Hippocampal formation (tissue), 2 donors: Measurements from ENCODE around the gene IDI1.
"Not testable (repeated sequence)": the region's sequence is repeated elsewhere in the genome, so short reads cannot be mapped to it uniquely, and the experiment has no call there.

Experiments
- DNase-seq, 2 donors: peaks; one replicate each; lab custom pipeline; 2025; lab: John Stamatoyannopoulos, UW

IDI1 gene

GRCh38 chr10:1048732-1049424 is at the start of gene IDI1:
Gene IDI1, minus strand, starts transcription at chr10:1049119. Its CDS starts 116 bp downstream, at chr10:1049003.
- DNase-seq = peak; percentile 95 to 96

GRCh38 chr10:1097436-1097835 is 48.5 kb upstream of the IDI1 start:
- DNase-seq = no peak

DNA sequence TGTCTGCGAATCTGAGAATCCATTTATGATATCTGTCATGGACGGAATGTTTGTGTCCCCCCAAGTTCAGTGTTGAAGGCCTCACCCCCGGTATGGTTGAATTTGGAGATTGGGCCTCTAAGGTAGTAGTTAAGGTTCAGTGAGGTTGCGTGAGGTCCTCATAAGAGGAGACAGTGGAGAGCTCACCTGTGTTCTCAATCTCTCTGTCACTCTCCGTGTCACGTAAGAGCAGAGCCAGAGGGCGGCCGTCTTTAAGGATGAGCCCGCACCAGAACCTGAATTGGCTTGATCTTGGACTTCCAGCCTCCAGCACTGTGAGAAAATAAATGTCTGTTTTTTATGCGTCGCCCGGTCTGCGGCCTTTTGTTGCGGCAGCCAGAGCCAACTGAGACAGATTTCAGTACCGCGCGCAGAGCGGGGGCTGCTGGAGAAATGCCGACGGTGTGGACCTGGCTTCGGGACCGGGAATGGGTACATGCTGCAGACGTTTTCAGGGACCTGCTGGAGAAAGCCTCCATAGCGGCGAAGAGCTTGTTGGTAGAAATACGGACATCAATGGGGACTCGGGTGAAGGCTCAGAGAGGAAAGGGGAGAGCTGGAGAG is 47.5 kb upstream of the IDI1 start:
- no peak for DNase-seq

DNA sequence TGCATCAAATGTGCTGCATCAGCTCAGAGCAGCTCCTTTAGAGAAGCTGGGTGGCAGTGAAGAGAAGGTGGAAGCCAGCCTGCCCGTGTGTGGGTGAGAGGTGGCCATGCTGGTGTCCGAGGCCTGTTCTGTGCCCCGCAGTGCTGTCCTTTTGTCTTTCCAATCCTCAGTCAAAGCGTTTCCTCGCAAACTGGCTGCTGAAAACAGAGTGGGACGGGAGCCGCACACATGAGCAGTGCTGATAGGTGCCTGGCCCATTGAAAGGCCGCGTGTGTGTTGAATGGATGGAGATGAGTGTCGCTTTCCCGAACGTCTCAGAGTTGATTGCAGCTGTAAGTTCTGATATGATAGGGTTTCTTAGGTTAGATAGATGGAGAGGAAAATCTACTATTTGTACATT is 46.6 kb upstream of the IDI1 start:
- DNase-seq = no peak

- no peak for DNase-seq
Measured at GRCh38 chr10:1094112-1095057, 45.5 kb upstream of the IDI1 start.

DNA sequence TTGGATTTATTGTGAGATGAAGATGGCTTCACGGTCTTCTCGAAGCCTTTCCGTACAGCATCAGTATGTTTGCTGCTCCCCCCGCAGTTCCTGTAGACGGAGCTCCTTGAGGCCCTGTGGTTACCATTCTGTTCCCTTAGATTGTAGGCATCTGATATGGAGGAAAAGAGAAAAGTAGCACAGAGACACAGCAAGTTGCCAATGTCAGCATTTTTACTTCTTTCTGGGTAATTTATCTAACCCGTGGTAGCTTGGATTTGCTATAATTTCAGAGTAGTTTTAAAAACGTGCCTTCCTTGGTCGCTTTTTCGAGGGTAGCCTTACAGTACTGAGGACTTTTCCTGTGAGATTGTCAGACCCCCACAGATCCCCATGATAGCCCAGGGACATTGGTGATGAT is 44.8 kb upstream of the IDI1 start:
- DNase-seq = no peak

GRCh38 chr10:1090696-1091095 is 41.8 kb upstream of the IDI1 start:
- DNase-seq = no peak

GRCh38 chr10:1089017-1089689 is 40.2 kb upstream of the IDI1 start:
- no peak for DNase-seq

DNA sequence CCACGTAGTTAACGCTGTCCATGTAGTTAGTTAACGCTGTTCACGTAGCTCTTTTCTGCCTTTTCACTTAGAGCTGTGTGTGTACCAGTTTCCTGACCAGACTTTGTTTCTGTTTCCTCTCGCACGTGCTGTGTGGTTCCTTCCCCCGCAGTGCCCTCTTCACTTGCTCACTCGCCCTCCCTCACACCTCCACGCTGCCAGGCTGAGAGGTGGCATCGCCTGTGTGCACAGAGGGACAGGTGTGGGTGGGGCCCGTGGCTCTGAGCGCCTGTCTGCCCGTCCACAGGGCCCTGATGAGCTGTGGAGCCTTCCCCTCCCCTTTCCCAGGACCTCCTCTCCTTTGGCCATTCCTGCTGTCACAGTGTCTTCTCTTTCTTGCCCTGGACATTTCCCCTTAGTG is 37.9 kb upstream of the IDI1 start:
- DNase-seq = no peak

DNA sequence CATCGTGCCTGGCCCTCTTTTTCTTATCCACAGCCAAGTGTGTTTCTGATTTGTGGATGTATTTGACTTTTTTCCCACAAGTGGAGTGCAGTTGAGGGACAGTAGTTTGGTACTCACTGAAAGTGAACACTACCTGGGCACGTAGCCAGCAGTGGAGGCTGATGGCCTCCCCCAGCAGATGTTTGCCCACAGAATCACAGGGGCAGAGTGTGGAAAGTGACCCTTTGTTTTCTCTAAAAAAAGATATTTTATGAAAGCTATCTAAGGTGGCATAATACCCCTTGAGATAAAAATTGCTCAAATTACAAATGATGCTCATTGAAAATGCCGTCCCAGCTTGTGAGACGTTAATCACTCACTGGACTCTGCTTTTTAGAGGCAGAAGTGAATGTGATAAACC is 36.3 kb upstream of the IDI1 start:
- DNase-seq = no peak

DNA sequence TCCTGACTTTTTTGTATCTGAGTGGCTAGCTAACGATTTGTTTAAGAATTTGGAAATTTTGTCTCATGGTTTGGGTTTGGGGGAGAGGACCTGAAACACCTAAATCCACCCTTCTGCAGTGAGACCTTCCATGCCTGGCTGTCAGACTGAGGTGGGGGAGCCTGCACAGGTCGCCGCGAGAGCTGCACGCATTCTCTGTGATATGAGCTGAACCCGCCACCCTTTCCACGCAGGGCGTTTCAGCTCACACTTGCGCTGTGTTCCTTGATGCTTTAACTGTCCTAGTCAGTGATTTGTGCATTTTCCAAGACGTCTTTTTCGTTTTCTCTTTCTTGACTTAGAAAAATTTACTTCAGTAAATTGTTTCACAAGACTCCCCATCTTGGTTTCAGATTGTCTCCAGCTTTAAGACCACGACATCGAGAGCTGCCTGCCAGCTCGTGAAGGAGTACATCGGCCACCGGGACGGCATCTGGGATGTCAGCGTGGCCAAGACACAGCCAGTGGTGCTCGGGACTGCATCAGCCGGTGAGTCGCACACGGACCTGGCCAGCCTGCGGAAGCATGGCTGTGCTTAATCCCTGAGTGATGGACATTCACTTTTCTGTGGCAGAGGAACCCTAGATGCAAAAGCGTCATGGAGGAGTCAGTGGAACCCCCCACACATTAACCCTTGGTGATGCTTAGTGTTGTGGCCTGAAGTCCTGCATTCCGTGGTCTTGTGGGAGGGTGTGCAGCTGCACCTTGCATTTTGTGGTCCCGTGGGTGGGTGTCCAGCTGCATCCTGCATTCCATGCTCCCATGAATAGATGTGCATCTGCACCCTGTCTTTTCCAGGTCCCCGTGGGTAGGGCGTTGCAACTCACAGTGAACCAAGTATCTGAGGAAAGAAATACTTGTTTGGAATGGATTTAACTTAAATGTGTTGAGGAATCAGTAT is 35.4 kb upstream of the IDI1 start:
- no peak for DNase-seq

DNA sequence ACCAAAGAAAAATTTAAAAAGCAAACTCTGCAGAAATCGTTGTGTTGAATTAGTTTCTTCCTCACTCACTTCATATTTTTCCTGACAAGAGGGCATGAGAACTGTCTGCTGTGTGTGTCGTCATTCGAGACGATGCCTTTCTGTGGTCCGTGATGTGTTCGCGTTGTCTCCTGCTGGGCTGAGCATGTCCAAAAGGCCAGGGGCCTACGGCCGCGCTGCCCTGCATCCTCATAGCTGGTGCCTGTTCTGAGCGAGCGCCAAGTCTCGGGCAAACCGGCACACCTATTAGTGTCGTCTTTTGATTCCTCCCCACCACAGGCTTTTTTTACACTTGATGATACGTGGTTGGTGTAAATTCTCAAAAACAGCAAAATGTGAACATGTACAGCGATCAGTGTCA is 34.7 kb upstream of the IDI1 start:
- no peak for DNase-seq

GRCh38 chr10:1078668-1079067 is 29.7 kb upstream of the IDI1 start:
- no peak for DNase-seq

- no peak for DNase-seq
Measured at GRCh38 chr10:1074748-1075308, 25.9 kb upstream of the IDI1 start.

DNA sequence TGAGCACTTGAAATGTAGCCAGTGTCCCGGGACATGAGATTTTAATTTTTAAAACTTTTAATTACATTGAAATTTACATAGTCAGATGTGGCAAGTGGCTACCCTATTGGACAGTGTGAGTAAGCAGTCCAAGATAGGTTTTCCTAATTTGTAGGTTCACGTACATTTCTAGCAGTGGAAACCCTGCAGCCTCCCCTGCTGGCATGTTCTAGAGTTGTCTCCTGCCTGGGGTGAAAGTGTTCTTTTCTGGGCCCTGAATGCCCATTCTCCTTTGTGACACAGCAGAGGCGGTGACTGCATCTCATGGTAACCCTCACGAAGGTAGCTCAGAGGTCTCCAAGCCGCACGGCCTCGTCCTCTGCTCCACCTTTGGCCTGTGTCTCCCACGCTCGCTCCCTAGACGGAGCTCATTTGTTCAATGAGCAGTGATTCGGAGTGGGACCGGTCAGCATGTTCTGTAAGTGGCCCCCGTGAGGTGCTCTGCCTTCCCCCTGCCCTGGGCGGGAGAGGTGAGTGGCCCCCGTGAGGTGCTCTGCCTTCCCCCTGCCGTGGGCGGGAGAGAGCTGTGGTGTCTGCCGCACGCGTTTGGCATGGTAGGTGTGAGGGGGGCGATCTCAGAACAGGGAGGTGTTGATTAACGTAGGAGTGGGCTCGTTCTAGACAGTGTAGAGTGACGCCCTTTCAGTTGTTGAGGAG is 25.3 kb upstream of the IDI1 start:
- no peak for DNase-seq

- no peak for DNase-seq
Measured at GRCh38 chr10:1070919-1071318, 22.0 kb upstream of the IDI1 start.

- DNase-seq = no peak
Measured at GRCh38 chr10:1068380-1069361, 19.8 kb upstream of the IDI1 start.

GRCh38 chr10:1066734-1067133 is 17.8 kb upstream of the IDI1 start:
- DNase-seq = not testable (repeated sequence)

- no peak for DNase-seq
Measured at GRCh38 chr10:1064964-1065247, 16.0 kb upstream of the IDI1 start.
